ENCODE data around the gene GRB2.
"Not testable (repeated sequence)": the region's sequence is repeated elsewhere in the genome, so short reads cannot be mapped to it uniquely, and the experiment has no call there.

DNA sequence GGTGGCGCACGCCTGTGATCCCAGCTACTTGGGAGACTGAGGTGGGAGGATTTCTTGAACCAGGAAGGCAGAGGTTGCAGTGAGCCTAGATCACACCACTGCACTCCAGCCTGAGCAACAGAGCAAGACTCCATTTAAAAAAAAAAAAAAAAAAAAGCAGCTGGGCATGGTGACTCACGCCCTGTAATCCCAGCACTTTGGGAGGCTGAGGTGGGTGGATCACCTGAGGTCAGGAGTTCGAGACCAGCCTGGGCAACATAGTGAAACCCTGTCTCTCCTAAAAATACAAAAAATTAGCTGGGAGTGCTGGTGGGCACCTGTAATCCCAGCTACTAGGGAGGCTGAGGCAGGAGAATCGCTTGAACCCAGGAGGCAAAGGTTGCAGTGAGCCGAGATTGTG is 40.4 kb upstream of the GRB2 start:
- TF ChIP-seq, protein P1, sequence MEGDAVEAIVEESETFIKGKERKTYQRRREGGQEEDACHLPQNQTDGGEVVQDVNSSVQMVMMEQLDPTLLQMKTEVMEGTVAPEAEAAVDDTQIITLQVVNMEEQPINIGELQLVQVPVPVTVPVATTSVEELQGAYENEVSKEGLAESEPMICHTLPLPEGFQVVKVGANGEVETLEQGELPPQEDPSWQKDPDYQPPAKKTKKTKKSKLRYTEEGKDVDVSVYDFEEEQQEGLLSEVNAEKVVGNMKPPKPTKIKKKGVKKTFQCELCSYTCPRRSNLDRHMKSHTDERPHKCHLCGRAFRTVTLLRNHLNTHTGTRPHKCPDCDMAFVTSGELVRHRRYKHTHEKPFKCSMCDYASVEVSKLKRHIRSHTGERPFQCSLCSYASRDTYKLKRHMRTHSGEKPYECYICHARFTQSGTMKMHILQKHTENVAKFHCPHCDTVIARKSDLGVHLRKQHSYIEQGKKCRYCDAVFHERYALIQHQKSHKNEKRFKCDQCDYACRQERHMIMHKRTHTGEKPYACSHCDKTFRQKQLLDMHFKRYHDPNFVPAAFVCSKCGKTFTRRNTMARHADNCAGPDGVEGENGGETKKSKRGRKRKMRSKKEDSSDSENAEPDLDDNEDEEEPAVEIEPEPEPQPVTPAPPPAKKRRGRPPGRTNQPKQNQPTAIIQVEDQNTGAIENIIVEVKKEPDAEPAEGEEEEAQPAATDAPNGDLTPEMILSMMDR (IDR thresholded peaks at IDR 0.05; ENCODE audit: low read depth, low read length): not testable (repeated sequence)
- TF ChIP-seq EZH2phosphoT487 (IDR thresholded peaks at IDR 0.05; ENCODE audit: low read depth): not testable (repeated sequence)
